H1 (cell line): Measurements from ENCODE around the gene HIPK2. TPM values are rescaled to one million over a fixed set of nuclear protein-coding genes. Genes with fewer than 3 reads are reported as not detected.

Experiments
- CTCF ChIA-PET: fragments of 300-600 bp; sonication (Branson Sonifier 250); formaldehyde crosslinking; loops from one replicate; lab custom pipeline; 2021; ENCODE audit not compliant: partially characterized antibody; lab: Charles Lee
- POLR2A ChIA-PET: fragments of 300-600 bp; sonication (Branson Sonifier 250); formaldehyde crosslinking; loops from one replicate; lab custom pipeline; 2021; ENCODE audit warnings: inconsistent platforms; ENCODE audit not compliant: partially characterized antibody; lab: Charles Lee
- DNase-seq, 2 experiments: peaks; one replicate each; pipeline versions ENCODE4 v3.0.0 to v3.0.0-alpha.2; 2010 to 2022; ENCODE audit warnings: low spot score in 2 of 2, low read depth in 1 of 2, mixed read lengths in 1 of 2
- FAIRE-seq: peaks from 2 replicates; lab custom pipeline; 2011; peaks lifted over from hg19 to GRCh38; lab: Jason Lieb, UNC
- H2AFZ ChIP-seq: 2 replicates; pipeline ENCODE4 v1.8.1; 2012; ENCODE audit warnings: low read length, inconsistent platforms
- H2AK5ac ChIP-seq: 2 replicates; pipeline ENCODE4 v1.6.1; 2013; ENCODE audit warnings: low read depth, low read length
- H2BK120ac ChIP-seq: replicated peaks from 2 replicates; pipeline ENCODE3; 2013; ENCODE audit warnings: low read depth, low read length, inconsistent platforms
- H2BK12ac ChIP-seq: 2 replicates; pipeline ENCODE4 v1.6.1; 2013; ENCODE audit warnings: low read depth, low read length
- H2BK15ac ChIP-seq: 2 replicates; pipeline ENCODE4 v1.6.1; 2013; ENCODE audit warnings: low read length
- H2BK20ac ChIP-seq: 2 replicates; pipeline ENCODE4 v1.6.1; 2013; ENCODE audit warnings: low read length
- H2BK5ac ChIP-seq: 2 replicates; pipeline ENCODE4 v1.6.1; 2013; ENCODE audit warnings: low read depth, low read length
- H3K14ac ChIP-seq: 2 replicates; pipeline ENCODE4 v1.6.1; 2013; ENCODE audit warnings: inconsistent platforms; ENCODE audit not compliant: insufficient read length
- H3K18ac ChIP-seq: 2 replicates; pipeline ENCODE4 v1.6.1; 2013; ENCODE audit warnings: low read length; ENCODE audit errors: extremely low read depth
- H3K23ac ChIP-seq: 2 replicates; pipeline ENCODE4 v1.6.1; 2013; ENCODE audit warnings: inconsistent platforms; ENCODE audit not compliant: insufficient read length
- H3K23me2 ChIP-seq: 2 replicates; pipeline ENCODE4 v1.6.1; 2013; ENCODE audit warnings: low read depth, low read length
- H3K27ac ChIP-seq: 2 replicates; pipeline ENCODE4 v1.6.1; 2011; ENCODE audit warnings: low read depth, low read length, inconsistent platforms
- H3K27me3 ChIP-seq, 4 experiments: replicated peaks in 1 of 4; 1 replicate in 1 of 4; 2 replicates in 3 of 4; pipeline versions ENCODE4 v1.6.1 to v1.8.1; 2011 to 2013; ENCODE audit warnings: low read length in 3 of 4, mild to moderate bottlenecking in 3 of 4, inconsistent platforms in 2 of 4, mixed read lengths in 2 of 4, moderate library complexity in 1 of 4; ENCODE audit not compliant: control insufficient read depth in 3 of 4, insufficient read depth in 3 of 4; ENCODE audit errors: extremely low read depth in 1 of 4
- H3K36me3 ChIP-seq, 4 experiments: 2 replicates each; pipeline versions ENCODE4 v1.6.1 to v1.8.1; 2011 to 2013; ENCODE audit warnings: mild to moderate bottlenecking in 4 of 4, low read length in 3 of 4, moderate library complexity in 2 of 4, control low read depth in 1 of 4, inconsistent platforms in 1 of 4; ENCODE audit not compliant: insufficient read depth in 4 of 4, control insufficient read depth in 2 of 4
- H3K4ac ChIP-seq: replicated peaks from 2 replicates; pipeline ENCODE3; 2013; ENCODE audit warnings: low read length, low read depth, mixed read lengths, inconsistent platforms; ENCODE audit not compliant: insufficient read length
- H3K4me1 ChIP-seq, 4 experiments: replicated peaks in 1 of 4; 1 replicate in 1 of 4; 2 replicates in 3 of 4; pipeline versions ENCODE4 v1.6.1 to v1.8.1; 2011 to 2013; ENCODE audit warnings: low read length in 3 of 4, inconsistent platforms in 2 of 4, mixed read lengths in 1 of 4; ENCODE audit not compliant: insufficient read depth in 4 of 4, control insufficient read depth in 3 of 4
- H3K4me2 ChIP-seq, 2 experiments: 2 replicates each; pipeline versions ENCODE4 v1.6.1 to v1.8.1; 2011 to 2013; ENCODE audit warnings: low read depth in 2 of 2, low read length in 2 of 2, control low read depth in 1 of 2, inconsistent platforms in 1 of 2, mild to moderate bottlenecking in 1 of 2; ENCODE audit not compliant: insufficient read depth in 1 of 2
- H3K4me3 ChIP-seq, 4 experiments: fragments of 200-600, 300-600 bp in 1 of 4; sonication (generic), shearing (Covaris generic), sonication (Bioruptor Twin) in 1 of 4; 2 replicates each; pipeline versions ENCODE4 v1.5.1 to v1.8.1; 2011 to 2016; ENCODE audit warnings: low read length in 4 of 4, low read depth in 3 of 4, control low read depth in 2 of 4, inconsistent platforms in 2 of 4, mild to moderate bottlenecking in 2 of 4, mixed read lengths in 1 of 4, moderate library complexity in 1 of 4; ENCODE audit not compliant: insufficient read depth in 2 of 4; ENCODE audit errors: extremely low read depth in 1 of 4
- H3K56ac ChIP-seq: replicated peaks from 2 replicates; pipeline ENCODE3; 2013; ENCODE audit warnings: low read depth, mild to moderate bottlenecking, mixed read lengths, low read length, inconsistent platforms; ENCODE audit not compliant: insufficient read length
- H3K79me1 ChIP-seq: 2 replicates; pipeline ENCODE4 v1.6.1; 2013; ENCODE audit warnings: low read depth, low read length, control low read depth
- H3K79me2 ChIP-seq, 2 experiments: 2 replicates each; pipeline versions ENCODE4 v1.6.1 to v1.8.1; 2012 to 2013; ENCODE audit warnings: low read length in 2 of 2, mild to moderate bottlenecking in 2 of 2, inconsistent platforms in 1 of 2; ENCODE audit not compliant: insufficient read depth in 2 of 2, control insufficient read depth in 1 of 2
- H3K9ac ChIP-seq, 4 experiments: replicated peaks in 1 of 4; 1 replicate in 1 of 4; 2 replicates in 3 of 4; pipeline versions ENCODE4 v1.6.1 to v1.8.1; 2011 to 2013; ENCODE audit warnings: low read depth in 3 of 4, low read length in 3 of 4, control low read depth in 2 of 4, mild to moderate bottlenecking in 2 of 4, moderate library complexity in 2 of 4, inconsistent platforms in 1 of 4; ENCODE audit errors: extremely low read depth in 1 of 4
- H3K9me3 ChIP-seq, 2 experiments: 2 replicates each; pipeline versions ENCODE4 v1.6.1 to v1.8.1; 2012 to 2013; ENCODE audit warnings: mild to moderate bottlenecking in 2 of 2, moderate library complexity in 2 of 2, control low read depth in 1 of 2, inconsistent platforms in 1 of 2, low read depth in 1 of 2, low read length in 1 of 2, mixed read lengths in 1 of 2; ENCODE audit not compliant: insufficient read depth in 2 of 2
- H4K20me1 ChIP-seq, 2 experiments: replicated peaks in 1 of 2; 2 replicates each; pipeline versions ENCODE3 to v1.8.1; 2011 to 2013; ENCODE audit warnings: inconsistent platforms in 2 of 2, low read length in 2 of 2, mild to moderate bottlenecking in 1 of 2; ENCODE audit not compliant: insufficient read depth in 2 of 2, control insufficient read depth in 1 of 2
- H4K5ac ChIP-seq: 2 replicates; pipeline ENCODE4 v1.6.1; 2013; ENCODE audit warnings: low read length, low read depth, mixed read lengths, inconsistent platforms; ENCODE audit not compliant: insufficient read length
- H4K8ac ChIP-seq: 2 replicates; pipeline ENCODE4 v1.8.0; 2013; ENCODE audit warnings: mild to moderate bottlenecking, moderate library complexity, low read length, inconsistent platforms; ENCODE audit not compliant: insufficient read depth; ENCODE audit errors: extremely low read depth
- H4K91ac ChIP-seq: replicated peaks from 2 replicates; pipeline ENCODE3; 2013; ENCODE audit warnings: low read length, mixed read lengths, inconsistent platforms; ENCODE audit not compliant: insufficient read length
- BACH1 ChIP-seq: IDR thresholded peaks from 2 replicates; pipeline ENCODE4 v1.6.1; 2012; ENCODE audit warnings: low read length, improper control_type of control experiment
- FOSL1 ChIP-seq: IDR thresholded peaks from 2 replicates; pipeline ENCODE4 v1.6.1; 2011; ENCODE audit warnings: mild to moderate bottlenecking, low read depth, low read length, moderate library complexity; ENCODE audit not compliant: insufficient read depth
- JUN ChIP-seq: IDR thresholded peaks from 2 replicates; pipeline ENCODE4 v1.6.1; 2011; ENCODE audit warnings: low read depth, mild to moderate bottlenecking, improper control_type of control experiment, low read length
- NANOG ChIP-seq: IDR thresholded peaks from 2 replicates; pipeline ENCODE4 v1.6.1; 2011; ENCODE audit warnings: low read length, low read depth, mild to moderate bottlenecking, inconsistent platforms; ENCODE audit not compliant: insufficient read depth, poor library complexity, severe bottlenecking
- PHF8 ChIP-seq: fragments of 200-600 bp; sonication (generic); conservative IDR thresholded peaks from 2 replicates; pipeline ENCODE4 v1.7.1; 2012; ENCODE audit warnings: low read depth, mild to moderate bottlenecking, inconsistent platforms, low read length, moderate library complexity
- POU5F1 ChIP-seq: IDR thresholded peaks from 2 replicates; pipeline ENCODE4 v1.6.1; 2011; ENCODE audit warnings: low read depth, mild to moderate bottlenecking, low read length, moderate library complexity
- SAP30 ChIP-seq: fragments of 300-600 bp; sonication (generic); IDR thresholded peaks from 2 replicates; pipeline ENCODE4 v1.7.1; 2012; ENCODE audit warnings: low read length, moderate library complexity, mild to moderate bottlenecking, inconsistent platforms; ENCODE audit not compliant: insufficient read depth, insufficient replicate concordance
- SIN3A ChIP-seq, 2 experiments: IDR thresholded peaks in 1 of 2; conservative IDR thresholded peaks in 1 of 2; 2 replicates each; pipeline ENCODE4 v1.6.1; 2011 to 2012; ENCODE audit warnings: low read length in 2 of 2, improper control_type of control experiment in 1 of 2, low read depth in 1 of 2, mild to moderate bottlenecking in 1 of 2
- SIX5 ChIP-seq: IDR thresholded peaks from 2 replicates; pipeline ENCODE4 v1.6.1; 2011; ENCODE audit warnings: mild to moderate bottlenecking, low read depth, low read length
- SP2 ChIP-seq: IDR thresholded peaks from 2 replicates; pipeline ENCODE4 v1.6.1; 2012; ENCODE audit warnings: mild to moderate bottlenecking, low read length, inconsistent platforms
- USF2 ChIP-seq: IDR thresholded peaks from 2 replicates; pipeline ENCODE4 v1.6.1; 2011; ENCODE audit warnings: low read length, improper control_type of control experiment
- WGBS, 2 experiments: shearing (Covaris generic) in 1 of 2; methylation state at CpG; one replicate each; pipeline versions ENCODE4 v1.1.6 to v1.1.7; 2013 to 2015; ENCODE audit warnings: low lambda C conversion rate in 2 of 2, mixed read lengths in 2 of 2, inconsistent platforms in 1 of 2, low coverage in 1 of 2, missing lambda C conversion rate in 1 of 2; ENCODE audit not compliant: insufficient replicate concordance in 2 of 2, insufficient coverage in 1 of 2, insufficient read length in 1 of 2; ENCODE audit errors: extremely low coverage in 1 of 2, missing lambda C conversion rate in 1 of 2; 5-methylcytosine and 5-hydroxymethylcytosine counted together
- polyA plus RNA-seq, 7 experiments: library from polyadenylated mRNA; depleted of rRNA in 3 of 7; stranded (reverse) in 5 of 7; unstranded in 2 of 7; fragments of >200 nt in 5 of 7; fragments of 200-250 nt in 2 of 7; gene quantifications; 1 replicate in 5 of 7; 2 replicates in 1 of 7; 4 replicates in 1 of 7; pipeline versions ENCODE4 v1.2.1 to v1.2.3, GENCODE V29; 2011 to 2013; ENCODE audit warnings: missing spikeins in 2 of 7, mixed read lengths in 2 of 7
- total RNA-seq: library from RNA; stranded (reverse); fragmentation: NEBNext Ultra II Directional; extraction: Animal tissue kit (Norgen Biotek cat#: 25700); gene quantifications from 2 replicates; pipeline ENCODE4 v1.2.1, GENCODE V29; 2021

The HIPK2 gene
- total and polyA plus RNA-seq, 2 of the 8 experiments (the other 6 are each of a cell fraction or from before 2014, with no cell fraction given) = 8.3 to 24.3 TPM

- DNase-seq (no peak), FAIRE-seq (no peak)
- Histone ChIP-seq H2AFZ (no peak overlapping the region), H3K23me2 (peaks cover 13% of the 10 kb centered on the region; the same call in 1 of the 2 replicates), H3K4me2 (no peak overlapping the region), H2BK15ac (no peak overlapping the region), H3K79me2 (no peaks in the 10 kb centered on the region), H3K9me3 (no peaks in the 10 kb centered on the region), H3K4me1 (peaks cover 4 to 15% (median 9%) of the 10 kb centered on the region in 4 experiments), H3K23ac (no peak overlapping the region), H3K18ac (no peak overlapping the region), H2BK120ac (no peak overlapping the region), H3K27me3 (no peaks in the 10 kb centered on the region), H3K79me1 (peaks cover 2% of the 10 kb centered on the region), H3K27ac (no peak overlapping the region), H3K4me3 (no peak overlapping the region), H3K9ac (no peak overlapping the region), H2BK5ac (no peak overlapping the region), H3K14ac (no peak overlapping the region), H2AK5ac (no peak overlapping the region), H3K36me3 (no peaks in the 10 kb centered on the region), H3K4ac (no peak overlapping the region), H4K20me1 (peaks cover 0 to 6% of the 10 kb centered on the region in 2 experiments), H4K5ac (no peak overlapping the region), H4K8ac (no peak overlapping the region; the same call in 1 of the 2 replicates), H2BK12ac (no peak overlapping the region), H3K56ac (no peak overlapping the region), H4K91ac (no peak overlapping the region), H2BK20ac (no peak overlapping the region)
- no peak for TF ChIP-seq JUN
- no peak for TF ChIP-seq USF2
- no peak for TF ChIP-seq POU5F1
- no peak for TF ChIP-seq SIX5
- TF ChIP-seq PHF8 = no peak
- TF ChIP-seq SIN3A (conservative IDR thresholded peaks at IDR 0.05 in 1 of 2, IDR thresholded peaks at IDR 0.05 in 1 of 2; ENCODE audit: low read depth in 1 of 2, low read length in 2 of 2) = no peak
- TF ChIP-seq SP2 = no peak
- no peak for TF ChIP-seq FOSL1
- TF ChIP-seq BACH1 = no peak
- no peak for TF ChIP-seq SAP30
- no peak for TF ChIP-seq NANOG
- 90% methylated on average over 10 of the region's 10 CpGs; no CpG with 5 or more reads in 1 of the 2 experiments for WGBS, 2 experiments
- ChIA-PET POLR2A (interaction anchor here (0.7 kb wide), 1 partner anchor 35 kb away, joined by 3 read pairs; no protein-coding TSS in a partner anchor), CTCF (interaction anchor here (0.6 to 1.8 kb wide), 4 partner anchors 10 to 286 kb away, joined by 3 to 16 read pairs (median 4); no protein-coding TSS in a partner anchor)
Measured at GRCh38 chr7:139702811-139703486, 74.8 kb downstream of the HIPK2 start.
